GM18508 (cell line): ENCODE data around the gene RABL2B.

Experiments used
- ATAC-seq: cut with Tn5 transposase; IDR thresholded peaks from one replicate; pipeline ENCODE4 v1.9.1; 2021; ENCODE audit warnings: moderate number of reproducible peaks; ENCODE audit not compliant: insufficient read depth, unreplicated experiment

RABL2B gene

DNA sequence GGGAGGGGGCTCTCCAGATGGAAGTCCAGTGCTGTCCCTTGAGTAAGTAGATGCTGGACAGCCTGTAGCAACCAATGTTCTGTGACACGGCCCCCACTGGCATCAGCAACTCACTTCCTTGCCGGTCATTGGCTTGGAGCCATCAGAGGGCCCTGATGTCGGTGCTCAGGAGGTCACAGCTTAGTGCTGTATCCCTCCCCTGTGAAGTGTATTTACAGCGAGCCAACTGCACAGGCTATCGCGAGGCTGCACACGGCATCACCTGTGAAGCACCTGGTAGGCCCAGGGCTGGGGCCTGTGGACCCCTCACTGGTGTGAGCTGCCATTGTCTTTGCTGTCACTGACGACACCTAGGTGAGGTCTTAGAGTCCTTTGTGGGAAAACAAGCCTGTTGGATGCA lies 58.8 kb downstream of the RABL2B start:
- no peak for ATAC-seq

DNA sequence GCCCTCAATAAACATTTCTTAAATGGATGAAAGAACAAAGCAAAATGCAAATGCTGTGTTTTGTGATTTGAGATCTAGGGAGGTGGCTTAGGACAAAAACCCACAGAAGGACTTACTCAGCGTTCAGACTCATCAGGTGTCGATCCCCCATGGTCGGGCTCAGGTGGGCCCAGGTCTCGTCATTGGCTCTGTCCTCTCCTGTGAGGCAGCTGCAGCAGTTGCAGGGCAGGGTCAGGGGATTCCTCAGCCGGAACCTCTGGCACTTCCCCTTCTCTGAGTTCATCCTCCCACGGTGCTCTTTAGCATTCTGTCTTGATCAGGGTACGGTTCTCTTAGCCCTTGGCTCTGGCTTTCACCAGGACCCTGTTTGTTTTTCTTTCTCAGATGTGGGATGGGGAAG lies 59.4 kb downstream of the RABL2B start:
- ATAC-seq = no peak

- no peak for ATAC-seq
Measured at GRCh38 chr22:50722716-50723428, 60.6 kb downstream of the RABL2B start.

GRCh38 chr22:50722048-50722701 lies 61.3 kb downstream of the RABL2B start:
- ATAC-seq = no peak

DNA sequence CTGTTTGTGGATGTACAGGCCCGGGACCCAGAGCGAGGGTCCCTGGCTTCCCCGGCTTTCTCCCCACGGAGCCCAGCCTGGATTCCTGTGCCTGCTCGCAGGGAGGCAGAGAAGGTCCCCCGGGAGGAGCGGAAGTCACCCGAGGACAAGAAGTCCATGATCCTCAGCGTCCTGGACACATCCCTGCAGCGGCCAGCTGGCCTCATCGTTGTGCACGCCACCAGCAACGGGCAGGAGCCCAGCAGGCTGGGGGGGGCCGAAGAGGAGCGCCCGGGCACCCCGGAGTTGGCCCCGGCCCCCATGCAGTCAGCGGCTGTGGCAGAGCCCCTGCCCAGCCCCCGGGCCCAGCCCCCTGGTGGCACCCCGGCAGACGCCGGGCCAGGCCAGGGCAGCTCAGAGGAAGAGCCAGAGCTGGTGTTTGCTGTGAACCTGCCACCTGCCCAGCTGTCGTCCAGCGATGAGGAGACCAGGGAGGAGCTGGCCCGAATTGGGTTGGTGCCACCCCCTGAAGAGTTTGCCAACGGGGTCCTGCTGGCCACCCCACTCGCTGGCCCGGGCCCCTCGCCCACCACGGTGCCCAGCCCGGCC lies 62.1 kb downstream of the RABL2B start:
- no peak for ATAC-seq

DNA sequence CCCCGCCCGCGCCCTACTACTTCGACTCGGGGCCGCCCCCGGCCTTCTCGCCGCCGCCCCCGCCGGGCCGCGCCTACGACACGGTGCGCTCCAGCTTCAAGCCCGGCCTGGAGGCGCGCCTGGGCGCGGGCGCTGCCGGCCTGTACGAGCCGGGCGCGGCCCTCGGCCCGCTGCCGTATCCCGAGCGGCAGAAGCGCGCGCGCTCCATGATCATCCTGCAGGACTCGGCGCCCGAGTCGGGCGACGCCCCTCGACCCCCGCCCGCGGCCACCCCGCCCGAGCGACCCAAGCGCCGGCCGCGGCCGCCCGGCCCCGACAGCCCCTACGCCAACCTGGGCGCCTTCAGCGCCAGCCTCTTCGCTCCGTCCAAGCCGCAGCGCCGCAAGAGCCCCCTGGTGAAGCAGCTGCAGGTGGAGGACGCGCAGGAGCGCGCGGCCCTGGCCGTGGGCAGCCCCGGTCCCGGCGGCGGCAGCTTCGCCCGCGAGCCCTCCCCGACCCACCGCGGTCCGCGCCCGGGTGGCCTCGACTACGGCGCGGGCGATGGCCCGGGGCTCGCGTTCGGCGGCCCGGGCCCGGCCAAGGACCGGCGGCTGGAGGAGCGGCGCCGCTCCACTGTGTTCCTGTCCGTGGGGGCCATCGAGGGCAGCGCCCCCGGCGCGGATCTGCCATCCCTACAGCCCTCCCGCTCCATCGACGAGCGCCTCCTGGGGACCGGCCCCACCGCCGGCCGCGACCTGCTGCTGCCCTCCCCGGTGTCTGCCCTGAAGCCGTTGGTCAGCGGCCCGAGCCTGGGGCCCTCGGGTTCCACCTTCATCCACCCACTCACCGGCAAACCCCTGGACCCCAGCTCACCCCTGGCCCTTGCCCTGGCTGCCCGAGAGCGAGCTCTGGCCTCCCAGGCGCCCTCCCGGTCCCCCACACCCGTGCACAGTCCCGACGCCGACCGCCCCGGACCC lies 62.9 kb downstream of the RABL2B start:
- ATAC-seq = no peak

- no peak for ATAC-seq
Measured at GRCh38 chr22:50719814-50720300, 63.6 kb downstream of the RABL2B start.

GRCh38 chr22:50718352-50718709 lies 65.1 kb downstream of the RABL2B start:
- no peak for ATAC-seq

DNA sequence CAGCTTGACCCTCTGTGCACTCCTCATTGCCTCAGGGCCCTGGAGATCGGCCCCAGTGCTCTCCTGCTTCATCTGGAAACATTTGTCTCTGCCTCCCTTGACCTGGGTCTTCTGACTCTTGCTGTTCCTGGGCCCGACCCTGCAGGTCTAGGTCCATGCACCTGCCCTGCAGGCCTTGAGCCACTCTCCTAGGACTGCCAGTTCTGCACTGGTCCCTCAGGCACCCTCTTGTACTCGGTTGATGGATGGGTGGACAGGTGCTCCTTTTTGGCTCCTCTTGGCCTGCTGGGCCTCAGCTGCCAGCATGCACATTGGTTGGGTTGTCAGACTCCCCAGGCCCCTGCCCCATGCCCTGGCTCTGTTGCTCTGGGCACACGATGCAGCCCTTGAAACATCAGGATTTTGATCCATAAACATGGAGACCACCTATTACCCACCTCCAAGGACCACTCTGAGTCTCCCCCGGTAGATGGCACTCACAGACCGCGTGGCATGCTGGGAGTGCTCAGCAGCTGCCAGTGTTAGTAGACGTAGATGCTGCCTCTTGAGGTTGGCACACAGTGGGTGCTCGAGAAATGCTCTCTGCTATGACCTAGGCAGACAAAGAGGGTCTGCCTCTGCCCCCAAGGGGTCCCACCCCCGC lies 65.6 kb downstream of the RABL2B start:
- no peak for ATAC-seq
